Epithelial cell of proximal tubule (primary cell): Measurements from ENCODE around the gene IL22RA1. TPM values are rescaled to one million over a fixed set of nuclear protein-coding genes. Genes with fewer than 3 reads are reported as not detected.

Experiments used
- DNase-seq: peaks from one replicate; pipeline ENCODE4 v3.0.0-alpha.2; 2011; ENCODE audit warnings: low read depth
- H3K4me3 ChIP-seq: 2 replicates; pipeline ENCODE4 v1.5.1; 2011; ENCODE audit warnings: low read depth, mild to moderate bottlenecking, low read length
- total RNA-seq: library from RNA; depleted of rRNA; stranded (reverse); fragments of >200 nt; gene quantifications from 2 replicates; pipeline ENCODE4 v1.2.3, GENCODE V29; 2015
- TF ChIP-seq, protein P1 (sequence below): conservative IDR thresholded peaks from 2 replicates; pipeline ENCODE4 v1.5.1; 2012; ENCODE audit warnings: low read depth, mild to moderate bottlenecking, low read length

Gene IL22RA1
- 0.07 TPM in 1 of 2 replicates, not detected in the other for total RNA-seq

- H3K4me3 ChIP-seq, result peak within 1 kb of the TSS; percentile 71
- no peak for DNase-seq
- TF ChIP-seq, protein P1, sequence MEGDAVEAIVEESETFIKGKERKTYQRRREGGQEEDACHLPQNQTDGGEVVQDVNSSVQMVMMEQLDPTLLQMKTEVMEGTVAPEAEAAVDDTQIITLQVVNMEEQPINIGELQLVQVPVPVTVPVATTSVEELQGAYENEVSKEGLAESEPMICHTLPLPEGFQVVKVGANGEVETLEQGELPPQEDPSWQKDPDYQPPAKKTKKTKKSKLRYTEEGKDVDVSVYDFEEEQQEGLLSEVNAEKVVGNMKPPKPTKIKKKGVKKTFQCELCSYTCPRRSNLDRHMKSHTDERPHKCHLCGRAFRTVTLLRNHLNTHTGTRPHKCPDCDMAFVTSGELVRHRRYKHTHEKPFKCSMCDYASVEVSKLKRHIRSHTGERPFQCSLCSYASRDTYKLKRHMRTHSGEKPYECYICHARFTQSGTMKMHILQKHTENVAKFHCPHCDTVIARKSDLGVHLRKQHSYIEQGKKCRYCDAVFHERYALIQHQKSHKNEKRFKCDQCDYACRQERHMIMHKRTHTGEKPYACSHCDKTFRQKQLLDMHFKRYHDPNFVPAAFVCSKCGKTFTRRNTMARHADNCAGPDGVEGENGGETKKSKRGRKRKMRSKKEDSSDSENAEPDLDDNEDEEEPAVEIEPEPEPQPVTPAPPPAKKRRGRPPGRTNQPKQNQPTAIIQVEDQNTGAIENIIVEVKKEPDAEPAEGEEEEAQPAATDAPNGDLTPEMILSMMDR, result no peak
Observed at GRCh38 chr1:24142546-24143534, at the start of gene IL22RA1. Gene IL22RA1, minus strand, starts transcription at chr1:24143140. Its CDS starts 58 bp downstream, at chr1:24143082.

DNA sequence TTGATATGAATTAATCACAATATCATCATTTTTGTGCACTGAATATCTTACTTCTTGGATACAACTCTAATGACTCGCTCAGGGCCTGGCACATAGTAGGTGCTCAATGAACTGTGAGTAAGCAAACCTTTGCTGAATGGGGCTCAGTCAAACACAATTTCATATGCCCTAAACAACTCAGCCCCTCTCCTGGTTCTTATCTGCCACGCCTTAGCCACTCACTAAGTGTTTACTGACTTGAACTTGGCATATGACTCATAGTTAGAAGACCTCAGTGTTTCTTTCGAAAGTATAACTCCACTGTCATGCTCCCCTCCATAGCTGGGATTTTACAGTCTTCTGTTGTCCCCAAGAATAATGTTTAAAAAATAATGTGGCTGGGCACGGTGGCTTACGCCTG, 48.9 kb upstream of the IL22RA1 start:
- TF ChIP-seq, protein P1, result no peak
- peak; percentile 22 for DNase-seq
- H3K4me3 ChIP-seq, result no peak overlapping the region

- no peak for DNase-seq
- TF ChIP-seq, protein P1, result no peak
- no peak overlapping the region for H3K4me3 ChIP-seq
Observed at GRCh38 chr1:24190983-24191461, 48.1 kb upstream of the IL22RA1 start.

DNA sequence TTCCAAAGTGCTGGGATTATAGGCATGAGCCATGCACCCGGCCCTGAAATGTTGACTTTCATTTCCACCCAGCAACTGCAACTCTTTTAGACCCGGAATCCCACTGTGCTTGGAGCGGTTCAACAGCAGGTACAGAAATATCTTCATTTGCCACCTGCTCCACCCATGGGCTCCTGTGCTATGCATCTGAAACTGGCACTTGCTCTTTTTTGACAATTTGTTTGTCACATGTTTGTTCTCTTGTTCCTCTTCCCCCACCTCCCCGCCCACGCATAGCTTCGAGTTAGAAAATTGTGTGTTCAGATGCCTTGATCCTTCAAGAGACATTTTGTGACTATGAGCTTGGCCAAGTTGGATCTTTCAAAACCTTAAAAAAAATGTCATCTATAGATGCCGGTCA, 46.6 kb upstream of the IL22RA1 start:
- TF ChIP-seq, protein P1, result no peak
- DNase-seq, result no peak
- H3K4me3 ChIP-seq, result no peak overlapping the region

DNA sequence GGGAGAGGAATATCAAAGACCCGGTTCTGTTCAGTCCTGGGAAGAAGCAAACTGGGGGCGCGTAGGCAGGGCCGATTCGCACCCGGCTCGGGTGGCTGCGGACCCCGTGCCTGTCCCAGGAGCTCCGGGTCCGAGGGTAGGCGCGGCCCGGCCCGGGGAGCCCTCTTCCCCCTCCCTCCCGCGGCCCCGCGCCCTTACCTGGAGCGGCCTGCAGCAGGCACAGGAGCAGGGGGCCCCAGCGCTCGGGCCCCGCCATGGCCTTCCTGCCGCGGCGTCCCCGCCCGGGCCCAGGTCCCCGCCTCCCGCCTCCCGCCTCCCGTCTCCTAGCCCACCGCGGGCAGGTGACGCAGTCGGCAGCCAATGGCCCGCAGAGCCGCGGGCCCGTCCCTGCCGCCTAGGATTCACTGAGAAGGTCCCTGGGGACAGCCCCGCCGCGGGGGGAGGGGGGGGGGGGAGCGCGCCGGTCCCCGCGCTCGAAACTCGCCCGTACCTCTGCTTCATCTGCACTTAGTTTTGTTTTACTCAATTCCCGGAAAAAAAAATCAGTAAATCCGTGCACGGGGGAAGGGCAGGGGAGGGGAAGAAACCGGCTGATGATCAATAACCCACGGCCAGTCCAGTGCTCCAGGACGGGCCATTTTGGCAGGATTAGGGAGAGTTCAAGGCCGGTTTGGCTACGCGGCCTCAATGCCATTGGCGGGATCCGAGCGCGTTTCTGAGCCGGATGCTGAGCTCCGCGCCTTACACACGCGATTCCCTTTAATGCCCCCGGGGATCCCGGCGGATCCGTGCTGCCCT, 44.3 kb upstream of the IL22RA1 start, which contains the start of gene IFNLR1:
IFNLR1 (minus strand) TSS at position 297 of the 798 bp plus-strand sequence; CDS start at position 256, 41 bp downstream.
- TF ChIP-seq, protein P1, result no peak
- no peak for DNase-seq
- peak within 1 kb of the TSS; percentile 67 for H3K4me3 ChIP-seq

GRCh38 chr1:24186711-24186992, 43.7 kb upstream of the IL22RA1 start:
- DNase-seq, result no peak
- peak overlapping the region; percentile 67 for H3K4me3 ChIP-seq
- TF ChIP-seq, protein P1, result no peak
